ENCODE measurements around the gene NDUFB5.
"Not testable (repeated sequence)": the region's sequence is repeated elsewhere in the genome, so short reads cannot be mapped to it uniquely, and the experiment has no call there.

Gene NDUFB5

DNA sequence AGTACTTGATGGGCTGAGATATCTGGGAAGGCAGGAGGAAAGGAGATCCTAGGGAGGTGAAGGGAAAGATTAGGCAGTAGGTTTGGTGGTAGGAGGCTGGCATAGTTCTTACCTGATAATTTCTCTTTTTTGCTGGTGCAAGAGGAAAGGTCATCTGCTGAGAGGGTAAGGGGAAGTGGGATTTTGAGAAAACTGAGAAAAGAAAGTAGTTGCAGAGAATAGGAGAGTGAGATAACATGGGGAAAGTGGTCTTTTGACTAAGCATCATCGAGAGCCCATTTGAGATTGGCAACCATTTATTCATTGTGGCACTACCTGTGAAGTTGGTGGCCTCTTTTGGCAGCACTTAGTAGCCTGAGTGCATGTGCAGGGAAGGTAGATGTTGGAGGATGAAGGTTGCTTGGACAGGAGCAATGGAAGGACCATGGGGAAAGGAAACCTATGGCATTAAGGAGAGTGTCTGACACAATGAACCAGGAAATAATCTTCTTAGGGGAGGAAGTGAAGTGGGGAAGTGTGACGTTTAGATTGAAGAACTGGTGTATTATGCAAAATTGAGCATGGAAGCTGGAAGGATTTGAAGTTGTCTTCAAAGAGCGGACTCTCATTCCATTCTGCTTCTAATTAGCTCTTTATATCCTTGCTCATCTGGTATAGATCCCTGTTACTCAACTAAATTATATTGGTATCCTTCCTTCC, 26.3 kb downstream of the NDUFB5 start:
- DNase-seq (ENCODE audit: low read depth), result no peak

DNA sequence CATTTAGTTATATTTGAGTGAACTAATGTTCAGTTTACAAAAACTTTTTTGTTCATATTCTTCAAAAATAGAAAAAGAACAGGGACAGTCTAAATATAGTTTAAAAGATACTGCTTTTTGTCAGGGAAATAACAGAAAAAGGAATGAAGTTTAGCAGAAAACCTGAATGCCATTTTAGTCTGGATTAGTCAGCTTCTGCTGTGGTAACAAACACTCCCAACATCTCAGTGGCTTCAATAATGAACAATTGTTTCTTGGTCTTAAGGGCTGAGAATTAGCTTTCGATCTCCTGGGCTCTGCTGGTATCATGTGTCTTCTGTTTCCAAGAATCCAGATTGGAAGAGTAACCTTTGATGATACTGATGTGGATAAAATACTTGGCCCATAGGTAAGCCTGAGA, 35.9 kb downstream of the NDUFB5 start:
- DNase-seq (ENCODE audit: low read depth), result no peak

- DNase-seq (ENCODE audit: low read depth), result no peak
These were observed 38.3 kb downstream of the NDUFB5 start for GRCh38 chr3:179642871-179643270.

GRCh38 chr3:179643837-179644236, 39.2 kb downstream of the NDUFB5 start:
- DNase-seq (ENCODE audit: low read depth), result not testable (repeated sequence)

DNA sequence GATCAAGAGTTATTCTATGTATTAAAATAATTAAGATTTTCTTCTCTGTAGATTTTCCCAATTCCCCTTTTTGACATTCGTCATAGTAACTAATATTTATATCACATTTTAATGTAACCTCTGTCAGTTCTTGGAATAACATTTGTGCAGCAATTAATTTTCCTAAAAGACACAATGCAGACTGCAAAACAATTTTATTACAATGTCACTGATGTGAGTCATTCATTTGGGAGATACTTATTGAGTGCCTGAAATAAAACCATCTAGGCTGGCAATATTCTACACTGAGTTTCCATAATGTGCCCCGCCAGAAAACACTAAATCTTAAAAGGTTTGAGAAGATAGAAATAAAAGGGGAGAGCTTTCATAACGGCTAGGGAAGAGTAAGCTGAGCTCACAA, 41.6 kb downstream of the NDUFB5 start:
- DNase-seq (ENCODE audit: low read depth), result no peak

DNA sequence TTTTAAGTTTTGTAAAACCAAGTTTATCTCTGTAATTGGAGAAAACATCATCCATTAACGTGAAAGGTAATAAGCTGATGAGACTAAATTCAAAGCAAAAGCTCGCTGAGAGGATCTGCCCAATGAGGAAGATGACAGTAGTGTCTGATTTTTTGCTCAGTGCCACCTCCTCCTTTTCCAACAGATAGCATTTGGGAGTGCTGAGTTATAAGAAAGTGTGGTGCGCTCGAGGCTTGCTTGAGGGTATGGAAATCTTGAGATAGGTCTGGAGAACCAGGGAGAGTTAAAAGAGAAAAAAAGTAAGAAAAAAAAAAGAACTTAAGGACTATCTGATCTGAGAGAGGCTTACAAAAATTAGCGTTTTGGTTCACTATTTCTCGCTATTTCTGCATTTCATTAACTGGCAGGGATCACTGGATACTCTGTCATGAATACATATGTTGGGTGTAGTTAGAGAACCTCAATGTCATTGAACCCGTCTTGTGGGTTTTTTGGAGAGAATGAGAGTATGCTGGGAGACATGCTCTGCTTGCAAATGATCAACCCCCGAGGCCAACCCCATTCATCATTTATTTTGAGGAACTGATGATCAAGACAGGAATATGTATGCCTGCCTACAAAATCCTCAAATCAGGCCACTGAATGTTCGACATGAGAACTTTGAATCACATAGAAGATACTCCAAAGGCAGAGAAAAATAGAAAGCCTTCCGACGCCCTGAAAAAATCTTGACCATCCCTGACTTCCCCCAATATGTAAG, 47.3 kb downstream of the NDUFB5 start:
- no peak for DNase-seq (ENCODE audit: low read depth)

GRCh38 chr3:179652447-179653095, 48.0 kb downstream of the NDUFB5 start, which contains the start of gene USP13:
Gene USP13 (plus strand): TSS chr3:179653040. CDS start chr3:179653226, 186 bp downstream.
- DNase-seq (ENCODE audit: low read depth), result peak; percentile 78

GRCh38 chr3:179653096-179653797, 48.7 kb downstream of the NDUFB5 start:
- DNase-seq (ENCODE audit: low read depth), result peak; percentile 63

- no peak for DNase-seq (ENCODE audit: low read depth)
These were observed 50.6 kb downstream of the NDUFB5 start for GRCh38 chr3:179655236-179655635.

- DNase-seq (ENCODE audit: low read depth), result no peak
These were observed 54.0 kb downstream of the NDUFB5 start for GRCh38 chr3:179658606-179659005.

DNA sequence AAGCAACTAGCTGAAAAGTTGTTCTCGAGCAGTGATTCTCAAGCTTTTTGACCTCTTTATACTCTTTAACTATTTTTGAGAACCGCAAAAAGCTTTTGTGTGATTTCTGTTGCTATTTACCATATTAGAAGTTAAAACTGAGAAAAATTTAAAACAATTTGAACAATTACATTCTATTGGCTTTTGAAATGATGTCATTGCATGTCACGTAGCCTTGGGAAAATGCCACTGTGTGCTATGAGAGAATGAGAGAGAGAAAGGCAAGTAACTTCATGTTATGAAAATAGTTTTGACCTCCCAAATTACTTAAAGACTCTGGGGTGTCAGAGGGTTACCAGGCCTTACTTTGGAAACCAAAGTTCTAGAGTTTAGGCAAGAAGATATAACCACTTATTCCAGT, 56.3 kb downstream of the NDUFB5 start:
- DNase-seq (ENCODE audit: low read depth), result no peak

DNA sequence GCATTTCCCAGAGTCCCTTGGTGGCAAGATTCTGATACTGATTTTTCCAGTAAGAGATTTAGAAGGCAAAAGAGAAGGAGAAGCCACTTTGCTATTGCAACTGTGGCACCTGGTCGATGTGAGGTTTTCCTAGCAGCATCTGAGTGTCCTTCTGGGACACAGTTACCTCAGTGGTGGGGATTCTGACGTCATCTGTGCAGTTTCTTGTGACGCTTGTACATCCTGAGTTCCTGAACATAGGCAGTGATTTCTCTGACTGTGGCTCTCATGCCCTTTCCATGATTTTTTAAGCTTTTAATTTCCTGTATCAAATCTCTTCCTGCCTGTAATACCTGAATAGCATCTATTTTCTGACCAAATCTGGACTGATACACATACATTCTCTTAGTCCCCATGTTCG, 57.2 kb downstream of the NDUFB5 start:
- no peak for DNase-seq (ENCODE audit: low read depth)

GRCh38 chr3:179663093-179663492, 58.5 kb downstream of the NDUFB5 start:
- no peak for DNase-seq (ENCODE audit: low read depth)

DNA sequence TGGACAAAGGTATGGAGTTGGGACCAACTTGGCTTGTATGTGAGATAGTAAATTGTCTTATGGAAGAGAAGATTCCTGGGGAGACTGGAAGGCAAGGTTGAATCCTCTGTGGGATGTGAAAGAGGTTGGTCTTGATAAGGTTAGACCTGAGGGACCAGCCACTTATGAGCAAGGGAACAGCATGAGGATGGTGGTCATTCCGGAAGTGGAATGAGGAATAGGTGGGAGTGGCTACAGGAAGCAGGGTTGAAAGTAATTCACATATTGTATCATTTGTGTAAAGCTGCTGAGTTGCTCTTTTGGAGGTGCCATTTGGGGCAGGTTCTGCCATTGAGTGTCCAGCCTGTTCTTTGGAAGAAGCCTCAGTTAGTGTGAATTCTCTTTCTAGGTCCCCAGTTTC, 61.4 kb downstream of the NDUFB5 start:
- DNase-seq (ENCODE audit: low read depth), result no peak

DNA sequence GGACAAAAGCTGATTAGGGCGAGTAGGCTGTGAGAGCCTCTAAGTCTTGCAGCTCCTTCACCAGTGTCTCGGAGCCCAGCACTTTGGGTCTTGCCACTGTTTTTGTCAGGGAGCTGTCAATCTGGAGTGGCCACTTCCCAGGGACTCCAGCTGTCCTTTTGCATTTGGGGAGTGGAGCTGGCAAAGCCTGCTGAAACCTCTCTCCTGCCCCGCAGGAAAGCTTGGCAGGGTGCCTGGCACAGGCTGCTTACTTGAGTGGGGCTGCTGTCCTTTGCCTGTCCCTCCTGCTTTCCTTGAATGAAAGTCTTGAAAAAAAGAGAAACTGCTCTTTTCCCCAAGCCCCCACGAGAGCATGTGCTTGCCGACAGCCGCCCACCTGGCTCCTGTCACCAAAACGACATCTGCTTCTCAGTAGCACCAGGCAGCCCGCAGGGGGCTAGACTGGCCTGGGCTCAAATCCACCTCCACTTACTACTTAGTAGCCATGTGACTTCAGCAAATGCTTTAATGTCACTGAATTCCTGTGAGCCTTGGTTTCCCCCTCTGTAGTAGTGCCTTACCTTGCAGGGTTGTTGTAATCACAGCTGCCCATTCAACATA, 61.9 kb downstream of the NDUFB5 start:
- no peak for DNase-seq (ENCODE audit: low read depth)

DNA sequence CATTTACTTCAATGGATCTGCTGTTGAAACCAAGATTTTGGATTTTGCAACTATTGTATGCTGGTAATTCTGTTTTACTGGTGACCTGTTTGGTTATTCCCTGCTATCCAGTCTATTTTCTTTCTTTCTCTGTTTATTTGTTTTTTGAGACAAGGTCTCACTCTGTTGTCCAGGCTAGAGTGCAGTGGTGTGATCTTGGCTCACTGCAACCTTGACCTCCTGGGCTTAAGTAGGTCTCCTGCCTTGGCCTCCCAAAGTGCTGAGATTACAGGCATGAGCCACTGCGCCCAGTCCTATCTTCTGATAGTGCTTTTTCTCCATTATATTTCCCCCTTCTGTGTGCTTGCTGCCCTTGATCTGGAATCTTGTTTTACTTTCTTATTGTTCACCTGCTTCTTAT, 63.8 kb downstream of the NDUFB5 start:
- DNase-seq (ENCODE audit: low read depth), result no peak

- DNase-seq (ENCODE audit: low read depth), result no peak
These were observed 65.7 kb downstream of the NDUFB5 start for GRCh38 chr3:179670311-179670710.

GRCh38 chr3:179671309-179671708, 66.7 kb downstream of the NDUFB5 start:
- no peak for DNase-seq (ENCODE audit: low read depth)

DNA sequence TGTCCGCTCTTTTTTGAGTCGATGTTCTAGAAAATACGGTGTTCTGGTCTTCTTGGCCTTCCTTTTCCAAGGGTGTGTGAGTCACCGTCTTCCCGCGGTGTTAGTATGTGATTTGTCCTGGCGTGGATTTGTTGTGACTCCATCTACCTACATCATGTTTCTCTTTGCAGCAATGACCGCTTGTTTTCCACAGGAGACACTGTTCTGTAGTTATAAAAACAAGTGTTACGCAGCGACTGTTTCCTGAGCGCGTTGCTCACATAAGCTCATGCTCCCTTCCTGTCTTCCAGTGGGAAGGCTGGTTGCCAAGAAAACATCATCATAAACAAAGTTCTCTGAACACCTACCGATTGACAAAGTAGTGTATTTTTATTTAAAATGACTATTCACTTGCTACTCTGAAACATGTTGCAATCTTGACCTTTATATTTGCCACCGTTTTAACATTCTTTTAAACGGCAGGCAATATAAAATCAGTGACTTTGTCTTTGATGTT, 67.2 kb downstream of the NDUFB5 start:
- DNase-seq (ENCODE audit: low read depth), result no peak

GRCh38 chr3:179672918-179673317, 68.3 kb downstream of the NDUFB5 start:
- no peak for DNase-seq (ENCODE audit: low read depth)

- DNase-seq (ENCODE audit: low read depth), result no peak
These were observed 68.9 kb downstream of the NDUFB5 start for GRCh38 chr3:179673523-179673922.

GRCh38 chr3:179676081-179676480, 71.5 kb downstream of the NDUFB5 start:
- DNase-seq (ENCODE audit: low read depth), result no peak
